HCT116 (cell line): ENCODE results near the gene SLC6A11. TPM values are rescaled to one million over a fixed set of nuclear protein-coding genes. Genes with fewer than 3 reads are reported as not detected.

ENCODE experiments used
- ATAC-seq: fragments of 200-7000 bp; cut with Tn5 transposase; 2 replicates; pipeline ENCODE4 v1.9.1; 2020; ENCODE audit warnings: mild to moderate bottlenecking, moderate library complexity
- BruUV-seq: library from RNA; stranded (reverse); fragments of 400-500 nt; replicated peaks from 2 replicates; lab custom pipeline; 2021; lab: Mats Ljungman, UMichigan
- CTCF ChIA-PET: fragments of 300-600 bp; sonication (Branson Sonifier 250); formaldehyde crosslinking; loops from one replicate; lab custom pipeline; 2021; ENCODE audit warnings: antibody characterized with exemption; lab: Charles Lee
- POLR2A ChIA-PET: fragments of 300-600, 350-600 bp; sonication (Branson Sonifier 250); formaldehyde crosslinking; loops from one replicate; lab custom pipeline; 2021; ENCODE audit warnings: antibody characterized with exemption; lab: Charles Lee
- RAD21 ChIA-PET, 2 experiments: fragments of 300-600 bp; sonication (Branson Sonifier 250); formaldehyde crosslinking; loops; one replicate each; lab custom pipeline; 2023; ENCODE audit warnings: low total read pairs in 2 of 2; ENCODE audit not compliant: uncharacterized antibody in 2 of 2, unreplicated experiment in 2 of 2, low non-redundant PET in 1 of 2; lab: Charles Lee
- DNase-seq: peaks from one replicate; pipeline ENCODE4 v3.0.0-alpha.2; 2010; ENCODE audit warnings: low read depth, low spot score
- H2AFZ ChIP-seq: fragments of 200-600 bp; shearing (Covaris generic), sonication (generic); 2 replicates; pipeline ENCODE4 v1.6.1; 2017; ENCODE audit warnings: low read depth, mixed run types, mixed read lengths, antibody characterized with exemption, low read length; ENCODE audit not compliant: poor library complexity, severe bottlenecking
- H3K27ac ChIP-seq: 2 replicates; pipeline ENCODE4 v1.5.1; 2012; ENCODE audit warnings: low read depth, low read length
- H3K27me3 ChIP-seq: fragments of 200-600 bp; sonication (generic); 2 replicates; pipeline ENCODE4 v1.6.1; 2016; ENCODE audit warnings: mixed run types, low read length, mixed read lengths; ENCODE audit not compliant: insufficient read depth
- H3K36me3 ChIP-seq, 2 experiments: fragments of 200-500 bp in 1 of 2; fragments of 200-600 bp in 1 of 2; sonication (Bioruptor generic) in 1 of 2; sonication (generic) in 1 of 2; 2 replicates each; pipeline versions ENCODE4 v1.5.1 to v1.6.1; 2014 to 2016; ENCODE audit warnings: low read length in 2 of 2, inconsistent platforms in 1 of 2, mixed read lengths in 1 of 2, mixed run types in 1 of 2; ENCODE audit not compliant: insufficient read depth in 2 of 2, control insufficient read depth in 1 of 2
- H3K4me1 ChIP-seq, 2 experiments: fragments of 200-600 bp in 1 of 2; sonication (generic) in 1 of 2; 2 replicates each; pipeline versions ENCODE4 v1.5.1 to v1.6.1; 2012 to 2017; ENCODE audit warnings: low read length in 2 of 2, inconsistent platforms in 1 of 2, mild to moderate bottlenecking in 1 of 2, mixed read lengths in 1 of 2, mixed run types in 1 of 2, moderate library complexity in 1 of 2; ENCODE audit not compliant: insufficient read depth in 2 of 2, control insufficient read depth in 1 of 2
- H3K4me2 ChIP-seq: fragments of 200-600 bp; sonication (generic); 2 replicates; pipeline ENCODE4 v1.6.1; 2017; ENCODE audit warnings: mixed run types, low read length, mixed read lengths
- H3K4me3 ChIP-seq, 2 experiments: fragments of 200-600 bp in 1 of 2; sonication (generic) in 1 of 2; replicated peaks in 1 of 2; 2 replicates each; pipeline ENCODE4 v1.5.1; 2011 to 2016; ENCODE audit warnings: low read length in 2 of 2, control low read depth in 1 of 2, low read depth in 1 of 2, mild to moderate bottlenecking in 1 of 2, mixed read lengths in 1 of 2, mixed run types in 1 of 2
- H3K79me2 ChIP-seq: fragments of 200-600 bp; sonication (generic); 2 replicates; pipeline ENCODE4 v1.6.1; 2017; ENCODE audit warnings: mild to moderate bottlenecking, mixed run types, low read length, moderate library complexity, mixed read lengths; ENCODE audit not compliant: insufficient read depth
- H3K9ac ChIP-seq: fragments of 200-600 bp; sonication (generic); 2 replicates; pipeline ENCODE4 v1.6.1; 2016; ENCODE audit warnings: low read length, mixed read lengths
- H3K9me2 ChIP-seq: fragments of 200-600 bp; sonication (generic), shearing (Covaris generic); 2 replicates; pipeline ENCODE4 v1.6.1; 2017; ENCODE audit warnings: mixed run types, mild to moderate bottlenecking, moderate library complexity; ENCODE audit not compliant: insufficient read depth
- H3K9me3 ChIP-seq, 2 experiments: fragments of 200-500 bp in 1 of 2; fragments of 200-600 bp in 1 of 2; sonication (Bioruptor generic) in 1 of 2; sonication (generic) in 1 of 2; 2 replicates each; pipeline ENCODE4 v1.6.1; 2014 to 2017; ENCODE audit warnings: low read length in 2 of 2, mixed read lengths in 2 of 2, inconsistent platforms in 1 of 2, low read depth in 1 of 2, mild to moderate bottlenecking in 1 of 2, mixed run types in 1 of 2, moderate library complexity in 1 of 2; ENCODE audit not compliant: control insufficient read depth in 1 of 2, insufficient read depth in 1 of 2
- H4K20me1 ChIP-seq: fragments of 200-600 bp; sonication (generic), shearing (Covaris generic); 2 replicates; pipeline ENCODE4 v1.6.1; 2017; ENCODE audit warnings: mixed run types, mild to moderate bottlenecking, moderate library complexity; ENCODE audit not compliant: insufficient read depth
- ATF3 ChIP-seq: IDR thresholded peaks from 2 replicates; pipeline ENCODE4 v1.6.1; 2012
- CBX3 ChIP-seq: IDR thresholded peaks from 2 replicates; pipeline ENCODE4 v1.6.1; 2012; ENCODE audit warnings: low read depth
- EGR1 ChIP-seq: IDR thresholded peaks from 2 replicates; pipeline ENCODE4 v1.6.1; 2012; ENCODE audit warnings: low read depth
- ELF1 ChIP-seq: IDR thresholded peaks from 2 replicates; pipeline ENCODE4 v1.6.1; 2012; ENCODE audit warnings: low read depth, borderline replicate concordance
- EZH2 ChIP-seq: fragments of 200-600 bp; sonication (generic); IDR thresholded peaks from 2 replicates; pipeline ENCODE4 v1.6.1; 2017; ENCODE audit warnings: antibody characterized with exemption, mixed run types
- MAX ChIP-seq: IDR thresholded peaks from 2 replicates; pipeline ENCODE4 v1.6.1; 2012
- RAD21 ChIP-seq: IDR thresholded peaks from 2 replicates; pipeline ENCODE4 v1.6.1; 2012; ENCODE audit warnings: low read depth, mild to moderate bottlenecking
- REST ChIP-seq: IDR thresholded peaks from 2 replicates; pipeline ENCODE4 v1.6.1; 2012; ENCODE audit warnings: low read depth
- SP1 ChIP-seq: IDR thresholded peaks from 2 replicates; pipeline ENCODE4 v1.6.1; 2012; ENCODE audit warnings: low read depth
- SRF ChIP-seq: IDR thresholded peaks from 2 replicates; pipeline ENCODE4 v1.6.1; 2012; ENCODE audit warnings: low read depth
- YY1 ChIP-seq: IDR thresholded peaks from 2 replicates; pipeline ENCODE4 v1.6.1; 2011; ENCODE audit warnings: low read length, low read depth, moderate library complexity, mild to moderate bottlenecking; ENCODE audit not compliant: insufficient replicate concordance; ENCODE audit errors: extremely low read depth
- ZNF274 ChIP-seq: fragments of 200-500 bp; sonication (Bioruptor generic); IDR thresholded peaks from 2 replicates; pipeline ENCODE4 v1.6.1; 2014; ENCODE audit warnings: mild to moderate bottlenecking, low read depth, low read length, inconsistent platforms
- intact Hi-C: fragments of 100-400 bp; cut with micrococcal nuclease; formaldehyde crosslinking; loops from 2 replicates; pipeline ENCODE4 v1.10.0; 2022
- total RNA-seq: library from RNA; stranded (reverse); gene quantifications from one replicate; pipeline ENCODE4 v1.2.1, GENCODE V29; 2021; ENCODE audit not compliant: unreplicated experiment

The SLC6A11 gene
- total RNA-seq, 1 experiment from 2014 or later = not detected

GRCh38 chr3:10930666-10931040 is 114.6 kb downstream of the SLC6A11 start:
- Histone ChIP-seq H3K9me3 (no peaks in the 10 kb centered on the region), H3K9ac (no peak overlapping the region), H3K9me2 (no peaks in the 10 kb centered on the region), H3K4me3 (no peak overlapping the region), H3K4me1 (peaks cover 0 to 6% of the 10 kb centered on the region in 2 experiments; a peak in 1 of 4 replicates), H3K36me3 (no peaks in the 10 kb centered on the region), H3K79me2 (no peaks in the 10 kb centered on the region), H4K20me1 (no peaks in the 10 kb centered on the region), H3K27ac (no peak overlapping the region), H3K27me3 (peaks cover 7% of the 10 kb centered on the region; the same call in 1 of the 2 replicates), H3K4me2 (no peak overlapping the region), H2AFZ (no peak overlapping the region)
- no peak for DNase-seq
- ATAC-seq = no peak
- intact Hi-C loops = no loop called here
- TF ChIP-seq CBX3 (no peak), EGR1 (no peak), YY1 (no peak), ZNF274 (no peak), RAD21 (no peak), MAX (no peak), SRF (no peak), ELF1 (no peak), EZH2 (no peak), REST (no peak), SP1 (no peak), ATF3 (no peak)
- ChIA-PET POLR2A (no interaction called here), CTCF (no interaction called here), RAD21 (no interaction called here)
- no TSS peak for BruUV-seq
